Mesenteric fat pad (tissue), 1 donor: ENCODE results near the gene KRTAP4-12. TPM values are rescaled to one million over a fixed set of nuclear protein-coding genes. Genes with fewer than 3 reads are reported as not detected.
"Not testable (repeated sequence)": the region's sequence is repeated elsewhere in the genome, so short reads cannot be mapped to it uniquely, and the experiment has no call there.

Source experiments
- DNase-seq: peaks from one replicate; pipeline ENCODE4 v3.0.0-alpha.2; 2020; ENCODE audit warnings: low spot score
- total RNA-seq: library from RNA; stranded (reverse); fragmentation: NEBNext Ultra II Directional; extraction: Animal tissue kit (Norgen Biotek cat#: 25700); gene quantifications from one replicate; pipeline ENCODE4 v1.2.1, GENCODE V29; 2021
- donor health status: DM: yes; HTN: yes; CAD: no.

KRTAP4-12 gene
- total RNA-seq, 1 donor from 2014 or later = not detected

DNA sequence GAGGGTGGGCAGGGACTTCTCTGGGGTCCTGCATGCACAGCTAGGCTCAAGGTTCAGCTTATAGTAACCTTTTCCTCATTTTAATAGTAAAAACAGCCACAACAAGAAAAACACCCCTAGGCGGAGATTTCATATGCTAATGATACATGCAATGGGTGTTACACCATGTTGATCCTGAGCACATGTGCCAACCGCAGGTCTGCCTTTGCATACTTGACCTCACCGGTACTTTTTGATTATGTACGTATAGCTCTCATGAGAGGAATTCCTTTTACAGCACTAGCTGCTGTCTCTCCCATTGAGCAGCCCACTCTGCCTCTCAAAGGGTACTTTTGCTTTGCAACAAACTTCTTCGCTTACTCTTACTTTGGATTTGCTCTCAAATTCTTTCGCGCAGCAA, 27.9 kb downstream of the KRTAP4-12 start:
- DNase-seq = no peak

DNA sequence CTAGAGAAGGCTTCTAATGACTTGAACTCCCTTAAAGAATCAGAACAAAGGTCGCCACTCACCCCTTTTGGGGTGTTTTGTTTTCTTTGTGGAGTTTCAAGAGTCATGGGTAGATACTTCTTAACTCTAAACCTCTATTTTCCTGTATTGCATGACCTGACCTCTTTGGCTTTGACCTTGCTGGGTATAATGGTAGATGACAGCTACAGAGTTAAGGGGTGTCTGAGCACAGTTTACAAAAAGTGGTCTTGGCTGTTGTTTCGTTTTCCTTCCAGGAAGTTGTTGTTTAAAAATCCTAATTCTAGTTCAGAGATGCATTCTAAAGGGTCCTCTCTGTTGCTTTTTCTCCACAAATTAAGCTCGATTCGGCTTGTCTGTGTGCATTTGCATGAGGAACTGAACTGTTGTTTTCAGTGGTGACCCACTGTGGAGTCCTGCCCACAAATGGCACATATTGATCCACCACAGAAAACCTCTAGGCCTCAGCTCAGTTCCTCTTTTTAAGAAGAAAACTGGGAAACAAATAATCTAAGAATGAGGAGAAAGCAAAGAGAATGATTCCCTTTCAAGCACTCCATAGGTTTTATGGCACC, 35.1 kb downstream of the KRTAP4-12 start:
- not testable (repeated sequence) for DNase-seq

DNA sequence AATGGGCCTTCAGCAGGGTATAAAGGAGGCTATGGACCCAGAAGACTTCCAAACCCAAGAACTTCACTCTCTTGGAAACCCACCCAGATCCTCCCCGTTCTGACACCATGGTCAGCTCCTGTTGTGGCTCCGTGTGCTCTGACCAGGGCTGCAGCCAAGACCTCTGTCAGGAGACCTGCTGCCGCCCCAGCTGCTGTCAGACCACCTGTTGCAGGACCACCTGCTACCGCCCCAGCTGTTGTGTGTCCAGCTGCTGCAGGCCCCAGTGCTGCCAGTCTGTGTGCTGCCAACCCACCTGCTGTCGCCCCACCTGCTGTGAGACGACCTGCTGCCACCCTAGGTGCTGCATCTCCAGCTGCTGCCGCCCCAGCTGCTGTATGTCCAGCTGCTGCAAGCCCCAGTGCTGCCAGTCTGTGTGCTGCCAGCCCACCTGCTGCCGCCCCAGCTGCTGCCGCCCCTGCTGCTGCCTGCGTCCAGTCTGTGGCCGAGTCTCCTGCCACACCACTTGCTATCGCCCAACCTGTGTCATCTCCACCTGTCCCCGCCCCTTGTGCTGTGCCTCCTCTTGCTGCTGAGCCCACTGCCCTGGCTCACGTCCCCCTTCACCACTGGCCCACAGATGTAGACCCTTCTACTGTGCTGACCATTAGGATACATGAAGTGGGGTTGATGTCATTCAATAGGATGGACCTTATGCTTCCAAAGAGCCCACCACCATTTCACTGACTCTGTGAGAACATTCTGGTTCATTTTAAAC, 39.7 kb downstream of the KRTAP4-12 start, which contains the start of gene KRTAP4-7:
KRTAP4-7 (plus strand) TSS at position 51 of the 757 bp plus-strand sequence; CDS start at position 108, 57 bp downstream.
- not testable (repeated sequence) for DNase-seq

DNA sequence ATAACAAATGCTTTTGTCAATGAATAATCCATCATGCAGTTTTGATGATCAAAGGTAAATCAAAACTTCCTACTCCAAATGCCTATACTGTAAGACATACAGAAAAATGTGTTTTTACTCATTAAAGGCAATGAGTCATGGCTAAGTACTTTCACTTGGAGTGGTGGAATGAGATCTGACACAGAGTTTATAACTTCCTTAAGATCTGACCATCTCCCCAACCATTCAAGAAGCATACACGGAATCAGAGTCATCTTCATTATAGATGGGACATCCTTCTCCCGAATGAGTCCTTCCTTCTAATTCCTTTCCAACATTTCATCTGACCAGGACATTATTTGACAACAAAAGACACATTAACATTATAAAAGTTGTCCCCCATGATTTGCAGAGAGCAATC, 40.6 kb downstream of the KRTAP4-12 start:
- not testable (repeated sequence) for DNase-seq

DNA sequence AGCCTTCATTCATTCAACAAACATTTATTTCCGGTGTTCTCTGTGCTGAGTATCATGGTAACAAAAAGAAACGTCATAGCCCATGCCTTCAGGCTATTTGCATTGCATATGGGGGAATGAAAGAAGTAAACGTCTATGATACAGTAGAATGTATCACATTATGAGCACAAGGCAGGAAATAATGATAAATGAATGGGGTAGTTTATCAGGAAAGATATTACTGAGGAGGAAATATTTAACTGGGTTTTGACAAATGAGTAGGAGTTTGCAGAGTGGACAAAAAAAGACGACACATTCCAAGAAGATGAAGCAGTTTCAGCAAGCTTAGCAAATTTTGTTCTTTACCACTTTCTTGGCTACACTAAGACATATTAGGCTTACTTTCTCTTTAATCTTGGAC, 41.4 kb downstream of the KRTAP4-12 start:
- DNase-seq = no peak

DNA sequence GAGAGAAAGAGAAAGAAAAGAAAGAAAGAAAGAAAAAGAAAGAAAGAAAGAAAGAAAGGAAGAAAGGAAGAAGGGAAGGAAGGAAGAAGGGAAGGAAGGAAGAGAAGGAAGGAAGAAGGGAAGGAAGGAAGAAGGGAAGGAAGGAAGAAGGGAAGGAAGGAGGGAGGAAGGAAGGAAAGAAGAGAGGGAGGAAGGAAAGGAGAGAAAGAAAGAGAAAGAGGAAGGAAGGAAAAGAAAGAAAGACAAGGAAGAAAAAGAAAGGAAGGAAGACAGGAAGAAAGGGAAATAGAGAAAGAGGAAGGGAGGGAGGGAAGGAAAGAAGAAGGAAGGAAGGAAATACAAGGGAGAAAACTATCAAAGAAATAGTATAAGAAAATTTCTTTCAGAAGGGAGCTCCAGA, 47.2 kb downstream of the KRTAP4-12 start:
- no peak for DNase-seq

DNA sequence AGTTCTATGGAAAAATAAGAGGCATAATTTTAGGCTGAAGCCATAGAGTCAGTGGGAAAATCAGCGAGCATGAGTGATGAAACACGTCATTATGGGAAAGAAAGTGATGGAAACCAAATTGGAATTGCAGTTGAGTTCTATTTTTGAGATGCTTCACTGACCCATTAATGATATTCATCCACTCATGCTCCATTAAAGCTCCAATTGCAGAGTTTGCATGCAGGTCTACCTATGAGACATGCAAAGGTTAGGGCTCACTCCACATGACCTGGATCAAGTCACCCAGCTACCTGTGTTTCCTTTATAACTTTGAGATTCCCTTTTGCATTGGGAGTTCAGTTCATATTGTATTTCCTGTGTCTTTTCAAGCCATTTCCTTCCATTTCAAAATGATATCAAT, 50.3 kb downstream of the KRTAP4-12 start:
- DNase-seq = no peak

Other genes with a start within 250 kb of the KRTAP4-12 start
- 1.2 TPM for gene KRT20, start 238.9 kb downstream of the KRTAP4-12 start, total RNA-seq
- gene KRT23, start 186.5 kb downstream of the KRTAP4-12 start, total RNA-seq = 0.80 TPM
- not detected for gene KRT39, start 157.2 kb downstream of the KRTAP4-12 start, total RNA-seq
- gene KRT40, start 139.9 kb downstream of the KRTAP4-12 start, total RNA-seq = not detected
- gene KRTAP3-3, start 130.0 kb downstream of the KRTAP4-12 start, total RNA-seq = not detected
- not detected for gene KRTAP3-2, start 124.3 kb downstream of the KRTAP4-12 start, total RNA-seq
- gene KRTAP3-1, start 115.1 kb downstream of the KRTAP4-12 start, total RNA-seq = not detected
- not detected for gene KRTAP1-5, start 97.0 kb downstream of the KRTAP4-12 start, total RNA-seq
- gene KRTAP1-4, start 94.0 kb downstream of the KRTAP4-12 start, total RNA-seq = not detected
- gene KRTAP1-3, start 89.3 kb downstream of the KRTAP4-12 start, total RNA-seq = not detected
- gene KRTAP1-1, start 82.7 kb downstream of the KRTAP4-12 start, total RNA-seq = not detected
- gene KRTAP2-1, start 76.9 kb downstream of the KRTAP4-12 start, total RNA-seq = not detected
- gene KRTAP2-2, start 69.0 kb downstream of the KRTAP4-12 start, total RNA-seq = not detected
- not detected for gene KRTAP2-3, start 64.1 kb downstream of the KRTAP4-12 start, total RNA-seq
- not detected for gene KRTAP2-4, start 58.3 kb downstream of the KRTAP4-12 start, total RNA-seq
- gene KRTAP4-7, start 40.0 kb downstream of the KRTAP4-12 start, total RNA-seq = not detected
- not detected for gene KRTAP4-8, start 26.0 kb downstream of the KRTAP4-12 start, total RNA-seq
- gene KRTAP4-16, start 22.0 kb downstream of the KRTAP4-12 start, total RNA-seq = not detected
- not detected for gene KRTAP4-9, start 18.8 kb downstream of the KRTAP4-12 start, total RNA-seq
- gene KRTAP4-11, start 5.8 kb downstream of the KRTAP4-12 start, total RNA-seq = not detected
- gene KRTAP4-6, start 16.4 kb upstream of the KRTAP4-12 start, total RNA-seq = not detected
- gene KRTAP4-5, start 25.6 kb upstream of the KRTAP4-12 start, total RNA-seq = not detected
- not detected for gene KRTAP4-4, start 36.6 kb upstream of the KRTAP4-12 start, total RNA-seq
- gene KRTAP4-3, start 44.0 kb upstream of the KRTAP4-12 start, total RNA-seq = not detected
- gene KRTAP4-2, start 54.0 kb upstream of the KRTAP4-12 start, total RNA-seq = not detected
- not detected for gene KRTAP4-1, start 60.7 kb upstream of the KRTAP4-12 start, total RNA-seq
- not detected for gene KRTAP9-1, start 65.7 kb upstream of the KRTAP4-12 start, total RNA-seq
- not detected for gene KRTAP9-2, start 102.5 kb upstream of the KRTAP4-12 start, total RNA-seq
- not detected for gene KRTAP9-3, start 108.3 kb upstream of the KRTAP4-12 start, total RNA-seq
- not detected for gene KRTAP9-8, start 113.8 kb upstream of the KRTAP4-12 start, total RNA-seq
- gene KRTAP9-4, start 125.5 kb upstream of the KRTAP4-12 start, total RNA-seq = not detected
- not detected for gene KRTAP9-9, start 131.2 kb upstream of the KRTAP4-12 start, total RNA-seq
- not detected for gene KRTAP9-6, start 141.2 kb upstream of the KRTAP4-12 start, total RNA-seq
- not detected for gene KRTAP9-7, start 151.5 kb upstream of the KRTAP4-12 start, total RNA-seq
- not detected for gene KRTAP29-1, start 178.7 kb upstream of the KRTAP4-12 start, total RNA-seq
- not detected for gene KRTAP16-1, start 185.1 kb upstream of the KRTAP4-12 start, total RNA-seq
- gene KRTAP17-1, start 191.5 kb upstream of the KRTAP4-12 start, total RNA-seq = not detected
- gene KRT33A, start 226.6 kb upstream of the KRTAP4-12 start, total RNA-seq = not detected
- gene KRT33B, start 245.6 kb upstream of the KRTAP4-12 start, total RNA-seq = not detected